ENCODE data around the gene OR10H3.

Gene OR10H3

DNA sequence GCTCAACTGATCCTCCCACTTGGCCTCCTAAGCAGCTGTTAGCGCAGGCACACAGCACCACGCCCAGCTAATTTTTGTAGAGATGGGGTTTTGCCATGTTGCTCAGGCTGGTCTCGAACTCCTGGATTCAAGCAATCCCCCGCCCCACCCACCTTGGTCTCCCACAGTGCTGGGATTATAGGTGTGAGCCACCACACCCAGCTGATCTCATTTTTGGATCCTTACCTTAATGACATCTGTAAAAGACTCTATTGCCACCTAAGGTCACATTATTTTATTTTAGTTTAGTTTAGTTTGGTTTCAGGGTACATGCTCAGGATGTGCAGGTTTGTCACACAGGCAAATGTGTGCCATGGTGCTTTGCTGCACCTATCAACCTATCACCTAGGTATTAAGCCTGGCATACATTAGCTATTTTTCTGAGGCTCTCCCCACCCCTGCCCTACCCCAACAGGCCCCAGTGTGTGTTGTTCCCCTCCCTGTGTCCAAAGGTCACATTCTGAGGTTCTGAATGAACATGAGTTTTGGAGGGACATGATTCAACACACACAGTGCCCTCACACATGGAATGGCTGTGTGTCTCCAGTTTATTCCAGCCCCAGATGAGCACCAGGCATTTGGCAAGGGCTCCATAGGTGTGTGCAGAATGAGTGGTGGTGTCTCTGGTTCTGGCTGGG, 50.9 kb downstream of the OR10H3 start:
- TF ChIP-seq, protein P1, sequence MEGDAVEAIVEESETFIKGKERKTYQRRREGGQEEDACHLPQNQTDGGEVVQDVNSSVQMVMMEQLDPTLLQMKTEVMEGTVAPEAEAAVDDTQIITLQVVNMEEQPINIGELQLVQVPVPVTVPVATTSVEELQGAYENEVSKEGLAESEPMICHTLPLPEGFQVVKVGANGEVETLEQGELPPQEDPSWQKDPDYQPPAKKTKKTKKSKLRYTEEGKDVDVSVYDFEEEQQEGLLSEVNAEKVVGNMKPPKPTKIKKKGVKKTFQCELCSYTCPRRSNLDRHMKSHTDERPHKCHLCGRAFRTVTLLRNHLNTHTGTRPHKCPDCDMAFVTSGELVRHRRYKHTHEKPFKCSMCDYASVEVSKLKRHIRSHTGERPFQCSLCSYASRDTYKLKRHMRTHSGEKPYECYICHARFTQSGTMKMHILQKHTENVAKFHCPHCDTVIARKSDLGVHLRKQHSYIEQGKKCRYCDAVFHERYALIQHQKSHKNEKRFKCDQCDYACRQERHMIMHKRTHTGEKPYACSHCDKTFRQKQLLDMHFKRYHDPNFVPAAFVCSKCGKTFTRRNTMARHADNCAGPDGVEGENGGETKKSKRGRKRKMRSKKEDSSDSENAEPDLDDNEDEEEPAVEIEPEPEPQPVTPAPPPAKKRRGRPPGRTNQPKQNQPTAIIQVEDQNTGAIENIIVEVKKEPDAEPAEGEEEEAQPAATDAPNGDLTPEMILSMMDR (IDR thresholded peaks at IDR 0.05; ENCODE audit: low read depth, low read length): no peak
- H3K4me3 ChIP-seq (ENCODE audit: low read depth, low read length): no peak overlapping the region

DNA sequence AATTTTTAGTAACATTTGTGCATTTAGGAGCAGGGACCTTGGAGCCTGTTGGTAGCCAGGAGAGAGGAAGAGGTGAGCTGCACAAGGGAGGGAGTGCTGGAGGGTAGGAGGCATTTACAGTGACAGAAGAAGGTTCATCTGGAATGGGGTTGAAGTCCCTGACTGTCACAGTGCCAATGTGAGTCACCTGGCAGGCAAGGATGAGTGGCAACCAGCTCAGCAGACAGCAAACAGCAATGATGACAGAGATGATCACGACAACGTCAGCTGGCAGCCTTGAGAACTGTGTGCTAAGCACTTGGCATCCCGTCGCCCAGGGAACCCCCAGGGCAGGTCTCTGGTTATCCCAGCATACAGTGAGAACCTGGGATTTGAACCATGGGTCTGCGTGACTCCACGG, 52.3 kb downstream of the OR10H3 start:
- H3K4me3 ChIP-seq (ENCODE audit: low read depth, low read length): no peak overlapping the region
- TF ChIP-seq, protein P1 (IDR thresholded peaks at IDR 0.05; ENCODE audit: low read depth, low read length): no peak
